Progenitor cell of endocrine pancreas (in vitro differentiated cells): ENCODE measurements around the gene ESYT2. TPM values are rescaled to one million over a fixed set of nuclear protein-coding genes. Genes with fewer than 3 reads are reported as not detected.

Source experiments
- DNase-seq: peaks from one replicate; pipeline ENCODE4 v3.0.0; 2021; ENCODE audit warnings: low spot score; ENCODE audit not compliant: unreplicated experiment
- H3K27ac Mint-ChIP-seq: 2 replicates; pipeline ENCODE4 v1.8.0; 2021; ENCODE audit warnings: mild to moderate bottlenecking, moderate library complexity, mixed read lengths
- H3K27me3 Mint-ChIP-seq: 2 replicates; pipeline ENCODE4 v1.8.0; 2021; ENCODE audit warnings: mixed read lengths
- H3K36me3 Mint-ChIP-seq: 2 replicates; pipeline ENCODE4 v1.8.0; 2022; ENCODE audit warnings: mixed read lengths; ENCODE audit not compliant: insufficient read depth
- H3K4me1 Mint-ChIP-seq: 2 replicates; pipeline ENCODE4 v1.8.0; 2021; ENCODE audit warnings: low read depth, mixed read lengths
- H3K4me3 Mint-ChIP-seq: 2 replicates; pipeline ENCODE4 v1.8.0; 2021; ENCODE audit warnings: low read depth, mild to moderate bottlenecking, moderate library complexity, mixed read lengths
- H3K9me3 Mint-ChIP-seq: 2 replicates; pipeline ENCODE4 v1.8.0; 2021; ENCODE audit warnings: low read depth, mixed read lengths
- CTCF ChIP-seq: fragments of 200-600 bp; sonication (generic); IDR thresholded peaks from one replicate; pipeline ENCODE4 v1.5.0; 2021; ENCODE audit warnings: antibody characterized with exemption, mild to moderate bottlenecking; ENCODE audit not compliant: unreplicated experiment
- total RNA-seq: library from RNA; stranded (reverse); gene quantifications from 2 replicates; pipeline ENCODE4 v1.2.1, GENCODE V29; 2021

The ESYT2 gene
- total RNA-seq, 1 donor from 2014 or later, result 29.4 TPM

- Mint-ChIP-seq H3K27me3 (no peaks in the 10 kb centered on the region), H3K36me3 (peaks cover 20% of the 10 kb centered on the region), H3K27ac (no peak overlapping the region), H3K4me3 (no peak overlapping the region), H3K4me1 (no peaks in the 10 kb centered on the region), H3K9me3 (no peaks in the 10 kb centered on the region)
- no peak for TF ChIP-seq CTCF
- DNase-seq, result no peak
Measured at GRCh38 chr7:158753900-158754299, 75.4 kb downstream of the ESYT2 start.

GRCh38 chr7:158751751-158752150, 77.6 kb downstream of the ESYT2 start:
- no peaks in the 10 kb centered on the region for H3K27me3 Mint-ChIP-seq
- TF ChIP-seq CTCF, result no peak
- no peak overlapping the region for H3K4me3 Mint-ChIP-seq
- H3K9me3 Mint-ChIP-seq, result no peaks in the 10 kb centered on the region
- no peak overlapping the region for H3K27ac Mint-ChIP-seq
- H3K4me1 Mint-ChIP-seq, result no peaks in the 10 kb centered on the region
- H3K36me3 Mint-ChIP-seq, result peaks cover 11% of the 10 kb centered on the region
- no peak for DNase-seq

- Mint-ChIP-seq H3K27ac (no peak overlapping the region), H3K4me3 (no peak overlapping the region), H3K27me3 (no peaks in the 10 kb centered on the region), H3K9me3 (no peaks in the 10 kb centered on the region), H3K4me1 (no peaks in the 10 kb centered on the region), H3K36me3 (peaks cover 11% of the 10 kb centered on the region)
- no peak for TF ChIP-seq CTCF
- DNase-seq, result no peak
Measured at GRCh38 chr7:158751199-158751598, 78.1 kb downstream of the ESYT2 start.

- peaks cover 10% of the 10 kb centered on the region for H3K36me3 Mint-ChIP-seq
- no peak overlapping the region for H3K4me3 Mint-ChIP-seq
- no peaks in the 10 kb centered on the region for H3K27me3 Mint-ChIP-seq
- no peak overlapping the region for H3K27ac Mint-ChIP-seq
- H3K4me1 Mint-ChIP-seq, result no peaks in the 10 kb centered on the region
- no peaks in the 10 kb centered on the region for H3K9me3 Mint-ChIP-seq
- no peak for TF ChIP-seq CTCF
- DNase-seq, result no peak
Measured at GRCh38 chr7:158750702-158751101, 78.6 kb downstream of the ESYT2 start.

GRCh38 chr7:158749396-158749795, 79.9 kb downstream of the ESYT2 start:
- Mint-ChIP-seq H3K36me3 (peaks cover 7% of the 10 kb centered on the region), H3K9me3 (no peaks in the 10 kb centered on the region), H3K27ac (no peak overlapping the region), H3K27me3 (no peaks in the 10 kb centered on the region), H3K4me1 (no peaks in the 10 kb centered on the region), H3K4me3 (no peak overlapping the region)
- TF ChIP-seq CTCF, result no peak
- DNase-seq, result no peak
